GM18909 (cell line): ENCODE results near the gene EDEM2.
"Not testable (repeated sequence)": the region's sequence is repeated elsewhere in the genome, so short reads cannot be mapped to it uniquely, and the experiment has no call there.

Experiments used
- ATAC-seq: cut with Tn5 transposase; IDR thresholded peaks from one replicate; pipeline ENCODE4 v1.9.1; 2021; ENCODE audit warnings: mild to moderate bottlenecking; ENCODE audit not compliant: unreplicated experiment, poor library complexity

The EDEM2 gene

GRCh38 chr20:35171753-35172433, 24.8 kb upstream of the EDEM2 start, which contains the start of gene PROCR:
PROCR (plus strand) TSS chr20:35172072; CDS start chr20:35172155, 83 bp downstream.
- no peak for ATAC-seq

DNA sequence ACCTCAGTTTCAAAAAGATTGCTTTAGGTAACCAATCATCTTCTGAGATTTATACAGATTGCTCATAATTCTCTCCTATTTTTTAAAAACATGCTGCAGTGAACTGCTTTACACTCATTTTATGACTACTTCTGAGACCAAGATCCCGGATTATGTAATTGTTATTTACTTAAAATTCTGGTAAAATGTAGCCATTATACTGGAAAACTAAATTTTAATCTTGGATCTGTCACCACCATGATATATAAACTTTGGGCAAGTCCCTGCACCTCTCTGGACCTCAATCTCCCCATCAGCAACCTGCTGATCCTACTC, 24.3 kb upstream of the EDEM2 start:
- ATAC-seq: no peak

GRCh38 chr20:35168701-35169409, 21.7 kb upstream of the EDEM2 start:
- not testable (repeated sequence) for ATAC-seq

- no peak for ATAC-seq
Measured at GRCh38 chr20:35167787-35168186, 20.7 kb upstream of the EDEM2 start.

DNA sequence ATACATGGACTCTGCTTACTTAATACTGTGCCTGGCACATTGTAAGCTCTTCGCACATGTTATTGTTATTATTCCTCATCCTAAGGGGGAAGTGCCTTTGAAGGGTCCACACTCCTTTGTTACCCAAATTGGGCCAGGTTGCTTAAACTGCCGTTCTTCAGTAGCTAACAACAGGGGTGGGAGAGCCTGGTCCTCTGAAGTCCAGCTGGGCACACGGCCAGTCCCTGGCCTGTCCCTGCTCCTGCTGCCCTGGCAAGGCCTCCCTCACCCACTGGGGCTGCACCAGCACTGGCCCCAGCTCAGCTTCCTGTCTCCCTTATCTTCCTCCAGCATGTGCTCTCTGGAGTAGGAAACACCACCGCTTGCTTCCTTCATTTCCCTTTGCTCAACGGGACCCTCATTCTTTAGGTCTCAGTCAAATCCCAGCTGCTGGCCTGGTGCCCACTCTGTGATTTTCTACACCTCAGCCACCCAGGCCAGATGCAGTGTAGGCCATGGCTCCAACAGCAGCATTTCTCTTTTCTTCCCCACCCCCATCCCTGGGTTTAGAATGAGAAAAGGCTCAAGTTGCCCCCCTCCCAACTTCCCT, 19.2 kb upstream of the EDEM2 start:
- ATAC-seq: no peak

DNA sequence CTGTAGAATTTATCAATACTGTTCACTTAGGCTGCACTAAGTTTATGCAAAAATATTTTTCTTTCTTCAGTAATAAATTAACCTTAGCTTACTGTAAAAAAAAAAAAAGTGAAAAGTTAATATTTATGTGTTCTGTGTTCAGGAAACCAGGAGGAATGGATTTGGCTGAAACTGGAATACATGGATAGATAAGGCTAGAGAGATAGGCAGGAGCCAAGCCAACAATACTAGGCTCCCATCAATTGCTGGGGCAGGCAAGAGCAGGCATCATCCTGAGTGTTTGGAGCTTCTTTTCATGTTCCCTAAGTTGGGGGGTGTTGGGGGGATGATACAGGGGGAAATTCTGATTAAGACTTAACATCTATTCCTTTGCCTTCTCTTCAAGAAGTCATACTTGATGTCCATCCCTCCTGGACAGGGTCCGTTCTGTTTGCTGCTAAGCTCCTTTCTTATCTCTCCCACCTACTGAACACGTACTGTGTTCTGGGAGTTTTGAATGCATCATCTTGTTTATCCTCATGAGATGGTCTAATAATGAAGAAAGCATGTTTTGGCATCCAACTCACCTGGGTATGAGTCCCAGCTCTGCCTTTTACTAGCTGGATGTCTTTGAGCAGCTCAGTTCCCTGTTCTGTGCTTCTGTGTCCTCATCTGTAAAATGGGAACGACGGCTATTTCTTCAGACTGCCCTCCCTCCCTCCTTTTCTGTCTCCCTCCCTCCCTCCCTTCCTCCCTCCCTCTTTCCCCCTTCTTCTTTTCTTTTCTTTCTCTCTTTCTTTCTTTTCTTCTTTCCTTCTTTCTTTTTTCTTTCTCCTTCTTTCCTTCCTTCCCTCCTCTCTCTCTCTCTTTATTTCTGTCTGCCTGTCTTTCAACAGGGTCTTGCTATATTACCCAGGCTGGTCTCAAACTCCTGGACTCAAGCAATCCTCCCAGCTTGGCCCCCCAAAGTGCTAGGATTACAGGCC, 18.4 kb upstream of the EDEM2 start:
- ATAC-seq: no peak

- not testable (repeated sequence) for ATAC-seq
Measured at GRCh38 chr20:35164531-35164930, 17.4 kb upstream of the EDEM2 start.

- ATAC-seq: not testable (repeated sequence)
Measured at GRCh38 chr20:35160341-35160740, 13.2 kb upstream of the EDEM2 start.

DNA sequence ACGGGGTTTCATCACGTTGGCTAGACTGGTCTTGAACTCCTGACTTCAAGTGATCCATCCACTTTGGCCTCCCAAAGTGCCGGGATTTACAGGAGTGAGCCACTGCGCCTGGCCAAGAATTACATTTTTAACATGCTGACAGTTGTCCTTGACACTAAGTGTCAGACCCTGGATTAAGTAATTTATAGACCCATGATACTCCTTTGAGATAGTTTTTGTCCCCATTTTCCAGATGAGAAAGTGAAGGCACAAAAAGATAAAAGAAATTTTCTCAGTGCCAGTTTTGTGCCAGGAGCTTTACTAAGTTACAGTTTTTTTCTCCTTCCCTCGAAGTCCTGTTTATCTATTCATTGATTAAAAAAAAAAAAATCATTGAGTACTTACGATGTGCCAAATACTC, 9.8 kb upstream of the EDEM2 start:
- ATAC-seq: no peak

DNA sequence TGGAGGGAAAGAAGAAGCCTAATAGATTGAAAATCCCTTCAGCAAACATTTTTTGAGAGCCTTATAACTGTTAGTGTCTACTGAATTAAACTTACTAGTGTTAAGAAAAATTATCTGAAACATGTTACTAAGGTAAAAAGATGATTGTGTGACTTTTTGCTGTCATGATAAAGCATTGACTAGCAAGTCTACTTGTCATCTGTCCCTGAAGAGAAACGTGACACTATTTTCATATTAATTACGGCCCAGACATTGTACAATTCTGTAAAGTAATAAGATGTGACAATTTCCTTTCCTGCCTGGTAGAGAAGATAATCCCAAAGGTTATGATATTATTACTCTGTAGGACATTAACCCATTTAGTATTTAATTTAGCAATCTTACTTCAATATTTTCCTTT, 8.8 kb upstream of the EDEM2 start:
- ATAC-seq: no peak

GRCh38 chr20:35151736-35152135, 4.6 kb upstream of the EDEM2 start:
- no peak for ATAC-seq

DNA sequence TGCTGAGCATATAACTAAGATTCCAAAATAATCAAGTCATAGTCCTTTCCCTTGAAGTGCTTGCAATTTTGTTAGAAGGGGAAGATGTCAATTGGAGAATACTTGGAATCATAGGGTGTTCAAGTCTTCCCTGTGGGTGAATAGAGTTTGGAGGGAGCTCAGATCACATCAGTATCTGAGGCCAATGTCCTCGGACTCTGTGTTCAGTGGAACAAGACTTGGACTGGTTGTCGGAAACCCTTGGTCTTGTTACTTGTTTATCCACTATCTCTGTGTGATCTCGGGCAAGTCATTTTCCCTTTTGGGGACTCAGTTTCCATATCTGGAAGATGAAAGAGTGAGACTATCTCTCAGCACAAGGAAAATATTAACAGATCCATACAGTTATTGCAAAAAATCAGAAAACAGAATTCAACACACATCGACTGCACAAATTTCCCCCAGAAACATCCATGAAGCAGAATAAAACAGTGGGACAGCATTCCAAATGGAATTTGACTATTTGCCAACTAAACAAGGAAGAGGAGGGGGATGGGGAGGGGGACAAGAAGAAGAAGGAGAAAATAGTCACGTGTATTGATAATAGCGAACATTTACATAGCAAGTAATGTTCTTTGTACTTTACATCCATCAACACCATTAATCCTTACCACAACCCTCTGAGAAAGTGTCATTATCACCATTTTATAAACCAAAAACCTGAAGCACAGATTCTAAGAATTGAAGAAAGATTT, 3.9 kb upstream of the EDEM2 start:
- no peak for ATAC-seq

GRCh38 chr20:35147575-35148071, 487 bp upstream of the EDEM2 start:
- peak; percentile 23 for ATAC-seq

DNA sequence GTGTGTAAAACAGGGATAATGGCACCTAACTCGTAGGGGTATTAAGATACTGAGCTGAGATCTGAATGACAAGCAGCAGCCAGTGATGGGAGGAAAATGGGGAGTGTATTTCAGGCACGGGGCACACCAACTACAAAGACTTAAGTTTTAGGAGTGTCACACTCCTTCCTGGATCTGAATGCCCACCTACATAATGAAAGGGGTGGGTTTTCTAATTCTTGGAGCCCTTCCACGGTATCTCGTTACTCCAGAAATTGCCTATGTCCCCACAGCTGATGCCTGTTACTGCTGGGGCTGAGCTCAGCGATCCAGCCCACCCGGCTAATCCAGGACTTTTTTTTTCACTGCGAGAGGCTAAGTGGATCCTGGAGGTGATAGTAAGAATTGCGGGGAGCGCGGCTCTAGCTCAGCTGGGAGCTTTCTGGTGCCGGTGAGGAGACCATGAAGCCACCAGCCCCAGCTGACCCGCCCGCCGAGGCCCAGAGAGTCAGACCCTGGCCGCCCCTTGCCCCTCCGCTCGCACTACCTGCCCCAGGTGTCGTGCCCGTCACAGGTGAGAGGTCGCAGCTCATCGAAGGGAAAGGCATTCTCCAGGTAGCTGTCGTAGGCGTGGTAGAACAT, 727 bp downstream of the EDEM2 start:
- ATAC-seq: peak; percentile 7

DNA sequence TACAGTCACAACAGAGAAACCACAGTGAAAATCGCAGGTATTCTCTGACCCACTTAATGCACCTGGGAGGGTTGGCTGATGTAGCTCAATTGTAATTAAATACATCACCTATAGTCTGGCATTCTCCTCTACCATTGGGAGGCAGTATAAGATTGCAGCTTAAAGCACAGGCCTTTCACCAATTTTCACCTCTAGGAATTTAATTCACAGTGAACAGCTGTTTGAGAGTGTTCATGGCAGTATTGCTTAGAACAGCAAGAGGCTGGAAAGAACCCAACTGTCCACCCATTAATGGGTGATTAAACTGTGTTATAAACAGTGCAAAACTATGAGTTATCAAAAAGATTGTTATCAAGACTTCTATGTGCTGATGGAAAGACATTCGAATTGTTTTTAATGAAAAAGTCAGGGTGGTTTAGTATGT, 2.0 kb downstream of the EDEM2 start:
- no peak for ATAC-seq

- no peak for ATAC-seq
Measured at GRCh38 chr20:35144694-35145093, 2.4 kb downstream of the EDEM2 start.

- no peak for ATAC-seq
Measured at GRCh38 chr20:35135867-35136586, 11.1 kb downstream of the EDEM2 start.

DNA sequence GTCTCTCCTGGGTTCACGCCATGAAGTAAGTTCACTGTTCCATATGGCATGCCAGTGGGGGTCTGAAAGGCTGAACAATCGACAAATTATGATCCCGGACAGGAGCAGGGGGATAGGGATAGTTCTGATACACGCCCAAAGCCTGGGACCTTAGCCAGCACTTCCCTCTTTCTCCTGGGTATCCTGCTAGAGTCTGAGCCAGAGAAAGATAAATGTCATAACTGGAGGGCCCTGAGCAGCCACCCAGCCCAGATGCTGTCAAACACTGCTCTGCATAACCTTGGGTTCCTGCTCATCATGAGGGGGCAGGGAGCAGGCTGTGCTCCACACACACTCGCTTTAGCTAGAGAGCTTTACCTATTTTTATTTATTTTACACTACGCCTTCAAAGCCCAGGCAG, 12.3 kb downstream of the EDEM2 start:
- no peak for ATAC-seq

- no peak for ATAC-seq
Measured at GRCh38 chr20:35134472-35134871, 12.7 kb downstream of the EDEM2 start.
